Karpas-422 (cell line): ENCODE data around the gene SPATA21. TPM values are rescaled to one million over a fixed set of nuclear protein-coding genes. Genes with fewer than 3 reads are reported as not detected.
"Not testable (repeated sequence)": the region's sequence is repeated elsewhere in the genome, so short reads cannot be mapped to it uniquely, and the experiment has no call there.

Source experiments
- DNase-seq: peaks from one replicate; pipeline ENCODE4 v3.0.0-alpha.2; 2015
- H2AFZ ChIP-seq: fragments of 200-600 bp; sonication (generic); 2 replicates; pipeline ENCODE4 v1.6.1; 2014; ENCODE audit warnings: antibody characterized with exemption, low read length, mixed read lengths
- H3K27ac ChIP-seq: fragments of 200-600 bp; sonication (generic); 2 replicates; pipeline ENCODE4 v1.5.1; 2014; ENCODE audit warnings: mild to moderate bottlenecking, low read length, moderate library complexity
- H3K27me3 ChIP-seq: fragments of 200-600 bp; sonication (generic); 2 replicates; pipeline ENCODE4 v1.6.1; 2014; ENCODE audit warnings: low read length, mixed read lengths
- H3K36me3 ChIP-seq: fragments of 200-600 bp; sonication (generic); 2 replicates; pipeline ENCODE4 v1.6.1; 2014; ENCODE audit warnings: low read length, mixed read lengths; ENCODE audit not compliant: insufficient read depth
- H3K4me1 ChIP-seq: fragments of 200-600 bp; sonication (generic); 2 replicates; pipeline ENCODE4 v1.6.1; 2014; ENCODE audit warnings: mild to moderate bottlenecking, low read length, mixed read lengths
- H3K4me2 ChIP-seq: fragments of 200-600 bp; sonication (generic); 2 replicates; pipeline ENCODE4 v1.6.1; 2014; ENCODE audit warnings: low read length, low read depth, mild to moderate bottlenecking; ENCODE audit not compliant: poor library complexity, severe bottlenecking
- H3K4me3 ChIP-seq: fragments of 200-600 bp; sonication (generic); 2 replicates; pipeline ENCODE4 v1.5.1; 2014; ENCODE audit warnings: mild to moderate bottlenecking, antibody characterized with exemption, low read length, mixed read lengths
- H3K79me2 ChIP-seq: fragments of 200-600 bp; sonication (generic); 2 replicates; pipeline ENCODE4 v1.6.1; 2014; ENCODE audit warnings: mild to moderate bottlenecking, low read length, mixed read lengths
- H3K9ac ChIP-seq: fragments of 200-600 bp; sonication (generic); 2 replicates; pipeline ENCODE4 v1.6.0; 2014; ENCODE audit warnings: low read length
- H3K9me2 ChIP-seq: fragments of 200-600 bp; sonication (generic), shearing (Covaris generic); replicated peaks from 2 replicates; pipeline ENCODE4 v1.6.0; 2014; ENCODE audit warnings: mild to moderate bottlenecking, low read length, moderate library complexity; ENCODE audit not compliant: insufficient read depth
- H3K9me3 ChIP-seq: fragments of 300-700, 200-600 bp; sonication (generic); 2 replicates; pipeline ENCODE4 v1.6.1; 2014; ENCODE audit warnings: low read length, mixed read lengths
- H4K20me1 ChIP-seq: fragments of 200-600 bp; sonication (generic); 2 replicates; pipeline ENCODE4 v1.6.1; 2014; ENCODE audit warnings: mild to moderate bottlenecking, antibody characterized with exemption, low read length, low read depth; ENCODE audit not compliant: insufficient read depth
- total RNA-seq: library from RNA; depleted of rRNA; stranded (reverse); fragments of >200 nt; shearing (Covaris generic); gene quantifications from 2 replicates; pipeline ENCODE4 v1.2.3, GENCODE V29; 2014; ENCODE audit warnings: low replicate concordance

SPATA21 gene
- total RNA-seq, 1 experiment from 2014 or later = 1.2 TPM

DNA sequence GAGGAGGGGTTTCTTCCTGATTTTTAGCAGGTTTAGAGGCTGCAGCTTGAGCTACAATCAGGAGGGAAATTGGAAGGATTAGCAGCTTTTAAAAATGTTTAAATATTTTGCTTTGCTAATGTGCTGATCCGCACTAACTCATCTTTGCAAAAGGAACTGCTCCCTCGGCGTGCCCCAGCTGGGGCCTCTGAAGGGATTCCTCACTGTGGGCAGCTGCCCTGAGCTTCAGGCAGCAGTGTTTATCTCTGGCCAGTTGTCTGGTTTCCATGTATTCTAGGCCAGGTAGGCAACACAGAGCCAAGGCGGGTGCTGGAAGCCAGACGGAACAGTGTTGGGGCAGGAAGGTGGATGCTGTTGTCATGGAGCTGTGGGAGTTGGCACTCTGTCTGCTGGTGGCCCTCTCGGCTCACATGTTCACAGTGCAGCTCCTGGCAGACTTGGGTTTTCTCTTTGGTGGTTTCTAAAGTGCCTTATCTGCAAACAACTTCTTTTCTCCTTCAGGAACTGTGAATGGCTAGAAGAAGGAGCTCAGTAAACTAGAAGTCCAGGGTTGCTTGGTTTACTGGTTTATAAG lies 22.2 kb upstream of the SPATA21 start:
- Histone ChIP-seq H4K20me1 (no peaks in the 10 kb centered on the region), H3K9me2 (no peaks in the 10 kb centered on the region), H3K4me2 (no peak overlapping the region), H3K36me3 (peaks cover 6% of the 10 kb centered on the region), H3K27ac (no peak overlapping the region), H3K79me2 (no peaks in the 10 kb centered on the region), H3K4me3 (no peak overlapping the region), H3K9ac (no peak overlapping the region), H2AFZ (no peak overlapping the region), H3K27me3 (no peaks in the 10 kb centered on the region), H3K9me3 (no peaks in the 10 kb centered on the region), H3K4me1 (no peaks in the 10 kb centered on the region)
- no peak for DNase-seq

DNA sequence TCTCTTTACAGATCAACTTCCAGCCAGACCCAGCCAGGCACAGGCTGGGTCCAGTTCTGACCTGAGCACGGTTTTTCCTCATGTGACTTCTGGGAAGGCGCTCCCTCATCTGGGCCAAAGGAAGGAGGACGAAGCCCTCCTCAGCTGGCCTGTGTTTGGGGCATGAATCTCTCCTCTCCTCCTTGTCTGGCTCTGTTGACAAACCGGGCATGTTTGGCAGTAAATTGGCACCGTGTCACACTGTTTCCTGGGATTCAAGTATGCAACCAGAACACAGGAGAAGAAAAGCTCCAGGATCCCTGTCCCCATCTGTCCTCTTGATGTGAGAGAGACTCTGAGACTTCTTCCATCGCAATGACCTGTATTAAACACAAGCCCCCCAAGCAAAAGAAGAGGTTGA lies 21.6 kb upstream of the SPATA21 start:
- Histone ChIP-seq H3K27me3 (no peaks in the 10 kb centered on the region), H3K9ac (no peak overlapping the region), H2AFZ (no peak overlapping the region), H3K9me2 (no peaks in the 10 kb centered on the region), H3K27ac (no peak overlapping the region), H3K4me1 (no peaks in the 10 kb centered on the region), H3K9me3 (no peaks in the 10 kb centered on the region), H3K79me2 (no peaks in the 10 kb centered on the region), H4K20me1 (no peaks in the 10 kb centered on the region), H3K4me2 (no peak overlapping the region), H3K36me3 (peaks cover 3% of the 10 kb centered on the region), H3K4me3 (no peak overlapping the region)
- no peak for DNase-seq

DNA sequence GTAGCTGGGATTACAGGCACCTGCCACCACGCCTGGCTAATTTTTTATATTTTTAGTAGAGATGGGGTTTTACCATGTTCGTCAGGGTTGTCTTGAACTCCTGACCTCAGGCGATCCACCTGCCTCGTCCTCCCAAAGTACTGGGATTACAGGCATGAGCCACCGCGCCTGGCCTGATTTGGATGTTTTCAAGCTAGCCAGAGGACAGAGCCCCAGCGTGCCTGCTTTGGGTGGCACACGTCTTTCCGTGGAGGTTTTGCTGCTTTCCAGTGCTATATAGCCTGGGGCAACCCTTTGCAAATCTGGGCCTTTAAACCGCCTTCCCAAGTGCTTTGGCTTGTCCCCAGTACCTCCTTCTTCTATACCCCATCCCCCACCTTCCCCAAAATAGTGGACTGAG lies 18.9 kb upstream of the SPATA21 start:
- not testable (repeated sequence) for H3K79me2 ChIP-seq, H2AFZ ChIP-seq, H3K4me2 ChIP-seq, H3K27ac ChIP-seq, H3K9me2 ChIP-seq, H4K20me1 ChIP-seq, H3K36me3 ChIP-seq, H3K9ac ChIP-seq, H3K4me1 ChIP-seq, H3K27me3 ChIP-seq, DNase-seq, H3K4me3 ChIP-seq, H3K9me3 ChIP-seq

DNA sequence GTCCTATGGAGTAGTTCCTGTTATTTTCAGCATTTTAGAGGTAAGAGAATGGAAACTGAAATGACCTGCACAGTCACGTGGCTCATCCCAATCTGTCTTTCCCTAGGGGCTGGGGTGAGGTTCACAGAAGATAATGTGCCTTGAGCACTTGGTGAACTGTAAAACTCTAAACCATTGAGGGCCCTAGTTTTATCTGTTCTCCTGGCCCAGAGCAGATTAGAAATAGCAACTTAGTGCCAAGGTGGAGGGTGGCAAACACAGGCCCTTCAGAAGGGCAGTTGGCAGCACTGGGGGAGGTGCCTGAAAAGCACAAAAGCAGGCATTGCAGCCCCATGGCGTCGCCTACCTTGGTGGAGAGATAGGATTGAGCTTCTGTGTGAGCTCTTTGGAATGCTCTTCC lies 17.7 kb upstream of the SPATA21 start:
- H4K20me1 ChIP-seq, H3K9me2 ChIP-seq: not testable (repeated sequence)

DNA sequence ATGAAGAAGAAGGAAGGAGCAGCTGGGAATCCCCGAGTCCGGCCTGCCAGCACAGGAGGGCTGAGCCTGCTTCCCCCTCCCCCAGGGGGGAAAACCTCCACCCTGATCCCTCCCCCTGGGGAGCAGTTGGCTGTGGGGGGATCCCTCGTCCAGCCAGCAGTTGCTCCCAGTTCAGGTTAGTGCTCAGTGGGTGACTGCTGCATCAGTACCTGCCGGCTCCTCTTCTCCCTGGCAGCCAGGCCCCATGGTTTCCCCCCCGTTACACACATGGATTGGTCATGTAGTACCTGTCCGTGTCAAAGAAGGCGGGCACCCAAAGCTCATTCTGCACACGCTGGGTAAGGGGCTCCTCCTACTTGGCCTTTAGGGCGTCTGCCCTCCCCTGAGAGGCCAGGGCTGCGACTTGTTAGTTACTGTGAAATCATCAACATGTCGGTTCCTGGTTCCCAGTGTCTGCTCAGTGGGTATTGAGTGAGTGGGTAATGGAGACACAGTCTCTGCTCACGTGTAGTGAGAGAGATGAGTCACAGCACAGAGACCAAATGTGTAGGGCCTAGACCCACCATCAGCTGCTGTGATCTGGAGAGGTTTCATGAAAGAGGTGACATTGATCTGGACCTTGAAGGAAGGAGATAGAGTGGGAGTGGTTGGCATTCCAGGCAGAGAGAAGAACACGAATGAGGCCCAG lies 14.8 kb upstream of the SPATA21 start:
- Histone ChIP-seq H3K27ac (no peak overlapping the region), H2AFZ (no peak overlapping the region), H3K4me2 (no peak overlapping the region), H3K4me1 (peaks cover 11% of the 10 kb centered on the region), H3K9me2 (no peaks in the 10 kb centered on the region), H3K4me3 (no peak overlapping the region), H3K27me3 (no peaks in the 10 kb centered on the region), H3K36me3 (peaks cover 24% of the 10 kb centered on the region; the same call in 1 of the 2 replicates), H3K9ac (no peak overlapping the region), H3K9me3 (no peaks in the 10 kb centered on the region), H4K20me1 (no peaks in the 10 kb centered on the region), H3K79me2 (peaks cover 7% of the 10 kb centered on the region)
- no peak for DNase-seq

More for the DNA sequence above, 17.7 kb upstream of the SPATA21 start:
- H3K9ac ChIP-seq, H3K4me2 ChIP-seq, H3K27me3 ChIP-seq, H3K9me3 ChIP-seq, H3K4me3 ChIP-seq, DNase-seq, H2AFZ ChIP-seq, H3K27ac ChIP-seq, H3K79me2 ChIP-seq: not testable (repeated sequence)
- peaks cover 16% of the 10 kb centered on the region; the same call in 1 of the 2 replicates for H3K36me3 ChIP-seq
- peaks cover 11% of the 10 kb centered on the region for H3K4me1 ChIP-seq

DNA sequence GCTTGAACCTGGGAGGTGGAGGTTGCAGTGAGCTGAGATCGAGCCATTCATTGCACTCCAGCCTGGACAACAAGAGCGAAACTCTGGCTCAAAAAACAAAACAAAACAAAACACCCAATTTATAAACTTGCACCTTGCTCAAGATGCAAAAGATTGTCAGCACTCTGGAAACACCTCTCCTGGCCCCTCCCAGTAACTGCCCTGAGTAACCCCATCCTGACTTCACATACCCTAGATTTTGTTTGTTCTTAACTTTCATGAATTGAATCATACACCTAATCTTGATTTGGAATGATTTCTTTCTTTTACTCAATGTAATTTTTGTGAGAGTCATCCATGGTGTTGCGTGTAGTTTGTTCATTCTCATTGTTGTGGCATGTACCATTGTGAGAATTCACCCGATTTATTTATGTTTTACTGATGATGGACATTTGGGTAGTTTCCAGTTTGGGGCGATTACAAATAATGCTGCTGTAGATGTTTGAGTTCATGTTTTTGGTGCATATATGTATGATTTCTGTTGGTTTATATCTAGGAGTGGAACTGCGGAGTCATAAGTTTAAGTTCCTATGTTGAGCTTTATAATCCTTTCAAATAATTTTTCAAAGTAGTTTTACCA lies 13.7 kb upstream of the SPATA21 start:
- Histone ChIP-seq H3K27ac (no peak overlapping the region), H2AFZ (no peak overlapping the region), H3K79me2 (peaks cover 7% of the 10 kb centered on the region), H3K27me3 (no peaks in the 10 kb centered on the region), H3K9me3 (no peaks in the 10 kb centered on the region), H4K20me1 (no peaks in the 10 kb centered on the region), H3K9me2 (no peaks in the 10 kb centered on the region), H3K36me3 (peaks cover 24% of the 10 kb centered on the region; the same call in 1 of the 2 replicates), H3K9ac (no peak overlapping the region), H3K4me1 (peaks cover 11% of the 10 kb centered on the region), H3K4me3 (no peak overlapping the region), H3K4me2 (no peak overlapping the region)
- no peak for DNase-seq

DNA sequence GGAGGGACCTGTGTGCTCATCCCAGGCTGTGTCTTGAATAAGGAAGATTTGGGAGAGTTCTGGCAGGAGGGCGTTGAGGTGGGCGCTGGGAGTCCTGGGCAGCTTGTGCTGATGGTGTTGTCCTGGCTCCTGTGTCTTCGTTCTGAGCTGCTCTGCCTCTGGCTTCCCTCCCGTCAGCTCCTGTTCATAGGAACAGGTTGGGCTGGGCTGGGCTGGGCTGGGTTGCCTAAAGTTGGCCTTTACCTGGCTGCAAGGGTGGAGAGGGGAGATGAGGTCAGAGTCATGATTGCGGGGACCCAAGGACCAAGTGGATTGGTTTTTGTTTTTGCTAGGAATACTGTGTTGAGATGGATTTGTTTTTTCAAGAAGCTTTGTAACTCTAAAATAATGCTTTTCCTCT lies 12.4 kb upstream of the SPATA21 start:
- Histone ChIP-seq H3K27ac (no peak overlapping the region), H3K4me1 (peaks cover 11% of the 10 kb centered on the region), H3K9me2 (no peaks in the 10 kb centered on the region), H4K20me1 (no peaks in the 10 kb centered on the region), H3K27me3 (no peaks in the 10 kb centered on the region), H3K9ac (no peak overlapping the region), H3K36me3 (peaks cover 28% of the 10 kb centered on the region; the same call in 1 of the 2 replicates), H3K9me3 (no peaks in the 10 kb centered on the region), H2AFZ (no peak overlapping the region), H3K4me2 (no peak overlapping the region), H3K79me2 (peaks cover 12% of the 10 kb centered on the region), H3K4me3 (no peak overlapping the region)
- no peak for DNase-seq

DNA sequence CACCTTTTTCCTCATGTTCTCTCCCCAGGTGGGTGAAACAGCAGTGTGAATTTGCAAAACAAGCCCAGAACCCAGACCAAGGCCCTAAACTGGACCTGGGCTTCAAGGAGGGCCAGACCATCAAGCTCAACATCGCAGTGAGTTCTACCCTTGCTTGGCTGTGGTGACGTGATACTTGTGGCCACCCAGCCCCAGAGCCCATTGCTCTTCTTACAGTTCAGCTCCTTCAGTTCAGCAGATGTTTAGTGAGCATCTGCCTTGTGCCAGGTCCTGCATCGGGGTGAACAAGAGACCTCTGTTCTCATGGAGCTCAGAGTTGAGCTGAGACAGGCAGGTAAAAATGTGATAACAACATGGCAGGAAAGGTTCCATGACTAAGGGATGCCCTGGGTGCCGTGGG lies 11.8 kb upstream of the SPATA21 start:
- H3K27ac ChIP-seq = no peak overlapping the region
- DNase-seq = no peak
- H3K36me3 ChIP-seq = peaks cover 28% of the 10 kb centered on the region; the same call in 1 of the 2 replicates
- H4K20me1 ChIP-seq = no peaks in the 10 kb centered on the region
- H3K4me2 ChIP-seq = no peak overlapping the region
- H3K79me2 ChIP-seq = peaks cover 15% of the 10 kb centered on the region
- peaks cover 11% of the 10 kb centered on the region for H3K4me1 ChIP-seq
- H3K4me3 ChIP-seq = no peak overlapping the region
- no peaks in the 10 kb centered on the region for H3K9me2 ChIP-seq
- H3K9ac ChIP-seq = no peak overlapping the region
- no peaks in the 10 kb centered on the region for H3K9me3 ChIP-seq
- H3K27me3 ChIP-seq = no peaks in the 10 kb centered on the region
- H2AFZ ChIP-seq = no peak overlapping the region
